Vagina (tissue), 2 donors: ENCODE data around the gene ERFE.

Experiments
- POLR2A ChIP-seq, 2 donors: fragments of 450-650 bp; IDR thresholded peaks; one replicate each; pipeline ENCODE4 v1.6.1; 2017; ENCODE audit warnings: antibody characterized with exemption in 2 of 2, mild to moderate bottlenecking in 2 of 2, moderate library complexity in 2 of 2
- POLR2AphosphoS5 ChIP-seq, 2 donors: sonication (generic); formaldehyde crosslinking; IDR thresholded peaks; one replicate each; pipeline ENCODE4 v1.9.0; 2017; ENCODE audit warnings: antibody characterized with exemption in 2 of 2, mild to moderate bottlenecking in 2 of 2, low read depth in 1 of 2; ENCODE audit not compliant: insufficient read depth in 1 of 2
- TF ChIP-seq, protein P1 (sequence below), 3 experiments: fragments of 450-650 bp in 2 of 3; fragments of 200-600 bp in 1 of 3; sonication (generic) in 1 of 3; IDR thresholded peaks; one replicate each; pipeline ENCODE4 v1.5.1; 2017 to 2019; ENCODE audit warnings: antibody characterized with exemption in 3 of 3, mild to moderate bottlenecking in 2 of 3, moderate library complexity in 2 of 3

DNA sequence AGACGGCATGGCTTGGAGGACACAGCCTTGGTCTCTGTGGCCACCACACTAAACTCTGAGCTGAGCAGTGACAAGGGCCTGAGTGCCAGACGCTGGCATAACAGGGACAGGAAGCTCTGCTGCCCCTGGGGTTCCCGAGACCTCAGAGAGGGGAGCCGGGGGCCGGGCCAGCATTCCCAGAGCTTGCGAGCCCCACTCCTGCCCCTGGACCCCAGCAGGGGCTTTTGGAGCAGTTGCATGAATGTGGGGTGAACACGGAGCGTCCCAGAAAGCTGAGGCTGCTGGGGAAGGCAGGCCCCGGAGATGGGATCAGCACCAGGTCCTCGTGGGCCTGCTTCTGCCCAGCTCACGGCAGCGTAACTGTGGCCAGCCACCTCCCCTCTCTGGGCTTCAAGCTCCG is 7.6 kb upstream of the ERFE start:
- TF ChIP-seq, protein P1, sequence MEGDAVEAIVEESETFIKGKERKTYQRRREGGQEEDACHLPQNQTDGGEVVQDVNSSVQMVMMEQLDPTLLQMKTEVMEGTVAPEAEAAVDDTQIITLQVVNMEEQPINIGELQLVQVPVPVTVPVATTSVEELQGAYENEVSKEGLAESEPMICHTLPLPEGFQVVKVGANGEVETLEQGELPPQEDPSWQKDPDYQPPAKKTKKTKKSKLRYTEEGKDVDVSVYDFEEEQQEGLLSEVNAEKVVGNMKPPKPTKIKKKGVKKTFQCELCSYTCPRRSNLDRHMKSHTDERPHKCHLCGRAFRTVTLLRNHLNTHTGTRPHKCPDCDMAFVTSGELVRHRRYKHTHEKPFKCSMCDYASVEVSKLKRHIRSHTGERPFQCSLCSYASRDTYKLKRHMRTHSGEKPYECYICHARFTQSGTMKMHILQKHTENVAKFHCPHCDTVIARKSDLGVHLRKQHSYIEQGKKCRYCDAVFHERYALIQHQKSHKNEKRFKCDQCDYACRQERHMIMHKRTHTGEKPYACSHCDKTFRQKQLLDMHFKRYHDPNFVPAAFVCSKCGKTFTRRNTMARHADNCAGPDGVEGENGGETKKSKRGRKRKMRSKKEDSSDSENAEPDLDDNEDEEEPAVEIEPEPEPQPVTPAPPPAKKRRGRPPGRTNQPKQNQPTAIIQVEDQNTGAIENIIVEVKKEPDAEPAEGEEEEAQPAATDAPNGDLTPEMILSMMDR (IDR thresholded peaks at IDR 0.05), result no peak
- TF ChIP-seq POLR2AphosphoS5 (IDR thresholded peaks at IDR 0.05; ENCODE audit: insufficient read depth in 1 of 2, low read depth in 1 of 2) (no peak), POLR2A (IDR thresholded peaks at IDR 0.05) (no peak)
